Cardiac fibroblast (primary cell): Measurements from ENCODE around the gene RUFY1.

Experiments
- DNase-seq, 2 donors: peaks; one replicate each; pipeline versions ENCODE4 v3.0.0 to v3.0.0-alpha.2; 2010; ENCODE audit warnings: low read depth in 2 of 2
- H3K4me3 ChIP-seq, 2 donors: replicated peaks in 1 of 2; 1 replicate in 1 of 2; 2 replicates in 1 of 2; pipeline ENCODE4 v1.5.1; 2011; ENCODE audit warnings: low read depth in 2 of 2, low read length in 2 of 2, mild to moderate bottlenecking in 2 of 2, moderate library complexity in 1 of 2
- TF ChIP-seq, protein P1 (sequence below): IDR thresholded peaks from one replicate; pipeline ENCODE4 v1.5.1; 2011; ENCODE audit warnings: low read depth, mild to moderate bottlenecking, low read length, inconsistent platforms

RUFY1 gene

DNA sequence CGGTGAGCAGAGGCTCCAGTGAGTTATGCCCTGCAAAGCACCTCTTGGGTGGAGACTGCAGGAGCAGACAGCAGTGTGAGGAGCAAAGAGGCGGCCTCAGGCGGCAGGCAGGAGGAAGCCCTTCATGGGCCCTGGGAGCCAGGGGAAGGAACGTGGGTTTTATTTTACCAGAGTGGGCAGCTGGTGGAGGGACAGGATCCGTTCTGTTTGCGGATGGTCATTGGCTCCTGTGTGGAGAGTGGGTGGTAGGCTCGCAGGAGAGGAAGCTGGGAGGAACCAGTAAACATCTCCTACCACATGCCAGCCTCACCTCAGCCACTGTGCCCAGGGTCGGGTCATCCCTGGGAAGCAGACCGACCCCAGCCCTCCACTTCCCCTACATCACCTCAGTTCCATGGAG is 48.7 kb downstream of the RUFY1 start:
- TF ChIP-seq, protein P1, sequence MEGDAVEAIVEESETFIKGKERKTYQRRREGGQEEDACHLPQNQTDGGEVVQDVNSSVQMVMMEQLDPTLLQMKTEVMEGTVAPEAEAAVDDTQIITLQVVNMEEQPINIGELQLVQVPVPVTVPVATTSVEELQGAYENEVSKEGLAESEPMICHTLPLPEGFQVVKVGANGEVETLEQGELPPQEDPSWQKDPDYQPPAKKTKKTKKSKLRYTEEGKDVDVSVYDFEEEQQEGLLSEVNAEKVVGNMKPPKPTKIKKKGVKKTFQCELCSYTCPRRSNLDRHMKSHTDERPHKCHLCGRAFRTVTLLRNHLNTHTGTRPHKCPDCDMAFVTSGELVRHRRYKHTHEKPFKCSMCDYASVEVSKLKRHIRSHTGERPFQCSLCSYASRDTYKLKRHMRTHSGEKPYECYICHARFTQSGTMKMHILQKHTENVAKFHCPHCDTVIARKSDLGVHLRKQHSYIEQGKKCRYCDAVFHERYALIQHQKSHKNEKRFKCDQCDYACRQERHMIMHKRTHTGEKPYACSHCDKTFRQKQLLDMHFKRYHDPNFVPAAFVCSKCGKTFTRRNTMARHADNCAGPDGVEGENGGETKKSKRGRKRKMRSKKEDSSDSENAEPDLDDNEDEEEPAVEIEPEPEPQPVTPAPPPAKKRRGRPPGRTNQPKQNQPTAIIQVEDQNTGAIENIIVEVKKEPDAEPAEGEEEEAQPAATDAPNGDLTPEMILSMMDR = no peak
- DNase-seq = no peak
- no peak overlapping the region for H3K4me3 ChIP-seq

DNA sequence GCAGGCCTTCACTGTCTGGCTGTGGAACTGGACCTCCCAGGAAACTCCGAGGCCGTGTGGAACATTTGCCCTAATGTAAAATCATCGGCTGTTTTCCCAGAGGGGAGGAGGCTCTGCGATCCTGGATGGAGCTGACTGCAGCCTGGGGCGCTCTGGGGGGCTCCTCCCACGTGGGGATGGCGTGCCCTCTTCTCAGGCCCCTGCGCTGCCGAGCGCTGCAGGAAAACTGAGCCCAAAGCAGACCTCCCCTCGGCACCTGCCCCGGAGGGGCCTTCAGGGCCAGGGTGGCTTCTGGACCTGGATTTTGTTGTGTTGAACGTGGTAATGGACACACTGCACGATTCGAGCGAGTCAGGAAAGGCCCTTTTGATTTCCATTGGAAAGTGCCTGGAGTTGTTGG is 49.2 kb downstream of the RUFY1 start:
- TF ChIP-seq, protein P1 = no peak
- DNase-seq = no peak
- H3K4me3 ChIP-seq = no peak overlapping the region

DNA sequence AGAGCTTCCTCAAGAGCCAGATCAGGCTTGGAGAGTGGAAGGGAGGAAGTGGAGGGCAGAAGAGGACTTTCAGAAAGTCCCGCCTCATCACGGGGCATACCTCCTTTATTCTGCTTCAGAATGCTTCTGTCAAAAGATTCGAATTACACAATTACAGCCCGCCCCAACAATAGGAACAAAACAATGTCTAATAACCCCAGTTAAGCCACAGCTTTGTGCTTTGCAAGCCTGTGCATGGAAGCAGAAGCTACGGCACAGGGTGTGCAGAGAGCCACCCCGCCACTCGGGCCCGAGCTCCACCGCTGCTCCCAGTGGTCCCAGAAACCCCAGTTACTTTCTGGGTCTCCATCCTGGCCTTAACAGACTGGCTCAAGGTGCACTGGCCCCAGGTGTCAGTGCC is 49.6 kb downstream of the RUFY1 start:
- no peak for DNase-seq
- TF ChIP-seq, protein P1 = no peak
- H3K4me3 ChIP-seq = no peak overlapping the region

DNA sequence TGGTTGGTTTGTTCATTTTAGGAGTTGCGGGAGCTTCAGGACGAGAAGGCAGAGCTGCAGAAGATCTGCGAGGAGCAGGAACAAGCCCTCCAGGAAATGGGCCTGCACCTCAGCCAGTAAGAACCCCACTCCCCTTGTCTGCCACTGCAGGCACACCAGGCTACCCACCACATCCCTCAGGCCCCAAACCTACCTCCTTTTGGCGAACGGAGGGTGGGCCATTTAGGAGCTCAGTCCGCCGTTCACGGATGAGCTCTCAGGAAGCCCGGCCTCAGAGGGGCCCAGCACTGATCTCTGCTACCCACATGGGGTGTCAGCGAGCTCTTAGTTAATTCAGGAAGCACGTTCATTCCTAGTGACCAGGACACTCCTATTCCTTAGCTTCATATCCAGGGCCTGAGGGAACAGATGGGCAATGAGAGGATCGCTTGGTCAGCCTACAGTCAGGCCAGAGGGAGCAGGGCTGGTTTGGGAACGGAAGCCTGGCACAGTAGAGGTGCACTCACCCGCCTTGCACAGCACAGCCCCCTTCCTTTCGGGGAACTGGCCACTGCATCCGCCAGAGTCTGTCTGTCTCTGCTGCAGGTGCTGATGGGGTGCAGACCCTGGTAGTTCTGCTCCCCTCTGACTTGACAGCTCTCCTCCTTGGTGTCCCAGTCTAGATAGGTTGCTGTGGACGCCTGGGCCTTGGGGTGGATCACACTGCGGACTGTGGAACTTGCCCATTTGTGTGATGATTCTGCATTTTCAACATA is 51.7 kb downstream of the RUFY1 start:
- no peak for DNase-seq
- TF ChIP-seq, protein P1 = no peak
- no peak overlapping the region for H3K4me3 ChIP-seq

DNA sequence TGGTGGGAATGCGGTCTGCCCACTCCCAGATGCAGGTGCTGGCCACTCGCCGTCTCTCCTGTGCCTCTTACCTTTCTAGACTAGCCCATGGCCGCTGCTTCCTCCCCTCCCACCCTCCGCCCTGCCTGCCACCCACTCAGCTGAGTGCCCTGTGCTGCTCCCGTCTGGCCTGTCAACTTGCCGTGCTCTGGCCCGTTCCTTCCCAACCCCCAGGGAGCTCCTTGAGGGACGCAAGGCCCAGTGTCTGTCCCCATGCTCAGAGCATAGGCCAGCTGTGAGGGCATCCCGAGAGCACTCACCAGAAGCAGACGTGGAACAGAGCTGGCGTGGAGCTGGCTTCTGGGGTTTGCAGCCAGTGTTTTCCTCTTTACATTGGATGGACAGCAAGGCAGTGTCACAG is 53.0 kb downstream of the RUFY1 start:
- H3K4me3 ChIP-seq = no peak overlapping the region
- no peak for DNase-seq
- TF ChIP-seq, protein P1 = no peak

DNA sequence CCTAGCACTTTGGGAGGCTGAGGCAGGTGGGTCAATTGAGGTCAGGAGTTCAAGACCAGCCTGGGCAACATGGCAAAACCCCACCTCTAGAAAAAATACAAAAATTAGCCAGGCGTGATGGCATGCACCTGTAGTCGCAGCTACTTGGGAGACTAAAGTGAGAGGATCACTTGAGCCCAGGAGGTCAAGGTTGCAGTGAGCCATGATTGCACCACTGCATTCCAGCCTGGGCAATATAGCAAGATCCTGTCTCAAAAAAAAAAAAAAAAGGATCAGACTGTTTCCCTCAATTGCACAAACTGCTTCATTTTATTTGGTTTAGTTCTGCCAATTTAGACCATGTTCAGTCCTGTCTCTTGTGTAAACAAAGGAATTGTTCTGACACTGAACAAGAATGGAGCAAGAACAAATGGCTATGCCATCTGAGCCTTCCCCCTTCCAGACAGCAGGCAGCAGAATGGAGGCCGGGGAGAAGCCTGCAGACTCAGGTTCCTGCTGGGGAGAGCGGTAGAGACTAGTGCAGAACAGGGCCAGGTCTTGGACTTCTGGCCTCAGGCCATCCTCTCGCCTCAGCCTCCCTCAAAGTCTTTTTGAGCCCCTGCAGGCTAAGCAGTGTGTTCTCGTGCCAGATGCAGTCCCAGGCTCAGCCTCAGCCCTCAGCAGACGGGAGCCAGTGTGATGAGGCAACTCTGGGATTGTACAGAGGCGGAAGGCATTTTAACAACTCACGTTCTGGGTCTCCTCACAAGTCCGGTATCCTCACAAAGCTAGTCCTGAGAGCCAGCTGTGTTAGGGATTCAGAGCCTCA is 54.9 kb downstream of the RUFY1 start:
- TF ChIP-seq, protein P1 = no peak

More for the DNA sequence above, 54.9 kb downstream of the RUFY1 start:
- DNase-seq = peak in 1 of 2 donors; percentile 36
- H3K4me3 ChIP-seq = no peak overlapping the region
